ENCODE results near the gene NHERF2. TPM values are rescaled to one million over a fixed set of nuclear protein-coding genes. Genes with fewer than 3 reads are reported as not detected.
A peak's percentile ranks its signal among the peaks of the same experiment; 100 is the strongest.

The NHERF2 gene
- total and polyA plus RNA-seq, 9 of the 15 experiments (the other 6 are each of a cell fraction or from before 2014, with no cell fraction given): 0.15 to 42.0 (median 12.5) TPM

DNA sequence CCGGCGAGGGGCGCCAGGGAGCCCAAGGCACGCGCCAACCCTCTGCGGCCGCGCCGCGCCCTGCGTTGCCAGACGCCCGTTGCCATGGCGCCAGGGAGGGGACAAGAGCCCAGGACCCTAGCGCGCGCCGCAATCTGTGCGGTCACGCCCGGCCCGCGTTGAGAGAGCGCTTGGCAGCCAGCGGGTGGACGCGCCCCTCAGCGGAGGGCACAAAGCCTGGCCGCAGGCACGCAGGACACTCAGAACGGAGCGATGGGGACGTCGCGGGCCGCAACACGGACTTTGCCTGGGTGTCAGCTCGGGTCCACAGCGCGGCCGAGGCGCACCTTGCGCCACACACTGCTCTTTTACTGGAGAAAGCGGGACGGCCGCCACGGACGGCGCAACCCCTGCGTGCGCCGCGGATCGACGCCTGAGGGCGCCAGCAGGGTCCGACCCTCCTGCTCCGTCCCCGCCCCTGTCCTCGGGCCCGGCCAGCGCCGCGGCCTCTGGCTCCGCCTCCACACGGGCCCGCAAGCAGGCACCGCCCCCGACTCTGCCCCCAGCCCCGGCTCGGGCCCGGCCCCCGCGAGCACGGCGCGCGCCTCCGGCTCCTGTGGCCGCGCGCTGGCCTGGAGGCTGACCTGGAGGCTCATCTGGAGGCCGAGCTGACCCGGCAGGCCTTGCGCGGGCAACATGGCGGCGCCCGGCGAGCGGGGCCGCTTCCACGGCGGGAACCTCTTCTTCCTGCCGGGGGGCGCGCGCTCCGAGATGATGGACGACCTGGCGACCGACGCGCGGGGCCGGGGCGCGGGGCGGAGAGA, 43.0 kb upstream of the NHERF2 start, which contains the start of gene GFER (continued):
- TF ChIP-seq, protein P1, sequence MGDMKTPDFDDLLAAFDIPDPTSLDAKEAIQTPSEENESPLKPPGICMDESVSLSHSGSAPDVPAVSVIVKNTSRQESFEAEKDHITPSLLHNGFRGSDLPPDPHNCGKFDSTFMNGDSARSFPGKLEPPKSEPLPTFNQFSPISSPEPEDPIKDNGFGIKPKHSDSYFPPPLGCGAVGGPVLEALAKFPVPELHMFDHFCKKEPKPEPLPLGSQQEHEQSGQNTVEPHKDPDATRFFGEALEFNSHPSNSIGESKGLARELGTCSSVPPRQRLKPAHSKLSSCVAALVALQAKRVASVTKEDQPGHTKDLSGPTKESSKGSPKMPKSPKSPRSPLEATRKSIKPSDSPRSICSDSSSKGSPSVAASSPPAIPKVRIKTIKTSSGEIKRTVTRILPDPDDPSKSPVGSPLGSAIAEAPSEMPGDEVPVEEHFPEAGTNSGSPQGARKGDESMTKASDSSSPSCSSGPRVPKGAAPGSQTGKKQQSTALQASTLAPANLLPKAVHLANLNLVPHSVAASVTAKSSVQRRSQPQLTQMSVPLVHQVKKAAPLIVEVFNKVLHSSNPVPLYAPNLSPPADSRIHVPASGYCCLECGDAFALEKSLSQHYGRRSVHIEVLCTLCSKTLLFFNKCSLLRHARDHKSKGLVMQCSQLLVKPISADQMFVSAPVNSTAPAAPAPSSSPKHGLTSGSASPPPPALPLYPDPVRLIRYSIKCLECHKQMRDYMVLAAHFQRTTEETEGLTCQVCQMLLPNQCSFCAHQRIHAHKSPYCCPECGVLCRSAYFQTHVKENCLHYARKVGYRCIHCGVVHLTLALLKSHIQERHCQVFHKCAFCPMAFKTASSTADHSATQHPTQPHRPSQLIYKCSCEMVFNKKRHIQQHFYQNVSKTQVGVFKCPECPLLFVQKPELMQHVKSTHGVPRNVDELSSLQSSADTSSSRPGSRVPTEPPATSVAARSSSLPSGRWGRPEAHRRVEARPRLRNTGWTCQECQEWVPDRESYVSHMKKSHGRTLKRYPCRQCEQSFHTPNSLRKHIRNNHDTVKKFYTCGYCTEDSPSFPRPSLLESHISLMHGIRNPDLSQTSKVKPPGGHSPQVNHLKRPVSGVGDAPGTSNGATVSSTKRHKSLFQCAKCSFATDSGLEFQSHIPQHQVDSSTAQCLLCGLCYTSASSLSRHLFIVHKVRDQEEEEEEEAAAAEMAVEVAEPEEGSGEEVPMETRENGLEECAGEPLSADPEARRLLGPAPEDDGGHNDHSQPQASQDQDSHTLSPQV (IDR thresholded peaks at IDR 0.05): peak; percentile 70
- TF ChIP-seq, protein P2, sequence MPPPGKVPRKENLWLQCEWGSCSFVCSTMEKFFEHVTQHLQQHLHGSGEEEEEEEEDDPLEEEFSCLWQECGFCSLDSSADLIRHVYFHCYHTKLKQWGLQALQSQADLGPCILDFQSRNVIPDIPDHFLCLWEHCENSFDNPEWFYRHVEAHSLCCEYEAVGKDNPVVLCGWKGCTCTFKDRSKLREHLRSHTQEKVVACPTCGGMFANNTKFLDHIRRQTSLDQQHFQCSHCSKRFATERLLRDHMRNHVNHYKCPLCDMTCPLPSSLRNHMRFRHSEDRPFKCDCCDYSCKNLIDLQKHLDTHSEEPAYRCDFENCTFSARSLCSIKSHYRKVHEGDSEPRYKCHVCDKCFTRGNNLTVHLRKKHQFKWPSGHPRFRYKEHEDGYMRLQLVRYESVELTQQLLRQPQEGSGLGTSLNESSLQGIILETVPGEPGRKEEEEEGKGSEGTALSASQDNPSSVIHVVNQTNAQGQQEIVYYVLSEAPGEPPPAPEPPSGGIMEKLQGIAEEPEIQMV (tag; conservative IDR thresholded peaks at IDR 0.05; ENCODE audit: low read depth): no peak
- no peak for TF ChIP-seq KAT2B (IDR thresholded peaks at IDR 0.05; ENCODE audit: low read depth, low read length)
- TF ChIP-seq, protein P3, sequence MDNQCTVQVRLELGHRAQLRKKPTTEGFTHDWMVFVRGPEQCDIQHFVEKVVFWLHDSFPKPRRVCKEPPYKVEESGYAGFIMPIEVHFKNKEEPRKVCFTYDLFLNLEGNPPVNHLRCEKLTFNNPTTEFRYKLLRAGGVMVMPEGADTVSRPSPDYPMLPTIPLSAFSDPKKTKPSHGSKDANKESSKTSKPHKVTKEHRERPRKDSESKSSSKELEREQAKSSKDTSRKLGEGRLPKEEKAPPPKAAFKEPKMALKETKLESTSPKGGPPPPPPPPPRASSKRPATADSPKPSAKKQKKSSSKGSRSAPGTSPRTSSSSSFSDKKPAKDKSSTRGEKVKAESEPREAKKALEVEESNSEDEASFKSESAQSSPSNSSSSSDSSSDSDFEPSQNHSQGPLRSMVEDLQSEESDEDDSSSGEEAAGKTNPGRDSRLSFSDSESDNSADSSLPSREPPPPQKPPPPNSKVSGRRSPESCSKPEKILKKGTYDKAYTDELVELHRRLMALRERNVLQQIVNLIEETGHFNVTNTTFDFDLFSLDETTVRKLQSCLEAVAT (IDR thresholded peaks at IDR 0.05): no peak
- TF ChIP-seq, protein P4, sequence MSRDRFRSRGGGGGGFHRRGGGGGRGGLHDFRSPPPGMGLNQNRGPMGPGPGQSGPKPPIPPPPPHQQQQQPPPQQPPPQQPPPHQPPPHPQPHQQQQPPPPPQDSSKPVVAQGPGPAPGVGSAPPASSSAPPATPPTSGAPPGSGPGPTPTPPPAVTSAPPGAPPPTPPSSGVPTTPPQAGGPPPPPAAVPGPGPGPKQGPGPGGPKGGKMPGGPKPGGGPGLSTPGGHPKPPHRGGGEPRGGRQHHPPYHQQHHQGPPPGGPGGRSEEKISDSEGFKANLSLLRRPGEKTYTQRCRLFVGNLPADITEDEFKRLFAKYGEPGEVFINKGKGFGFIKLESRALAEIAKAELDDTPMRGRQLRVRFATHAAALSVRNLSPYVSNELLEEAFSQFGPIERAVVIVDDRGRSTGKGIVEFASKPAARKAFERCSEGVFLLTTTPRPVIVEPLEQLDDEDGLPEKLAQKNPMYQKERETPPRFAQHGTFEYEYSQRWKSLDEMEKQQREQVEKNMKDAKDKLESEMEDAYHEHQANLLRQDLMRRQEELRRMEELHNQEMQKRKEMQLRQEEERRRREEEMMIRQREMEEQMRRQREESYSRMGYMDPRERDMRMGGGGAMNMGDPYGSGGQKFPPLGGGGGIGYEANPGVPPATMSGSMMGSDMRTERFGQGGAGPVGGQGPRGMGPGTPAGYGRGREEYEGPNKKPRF (IDR thresholded peaks at IDR 0.05; ENCODE audit: low read depth, low read length): no peak
- TF ChIP-seq, protein P5, sequence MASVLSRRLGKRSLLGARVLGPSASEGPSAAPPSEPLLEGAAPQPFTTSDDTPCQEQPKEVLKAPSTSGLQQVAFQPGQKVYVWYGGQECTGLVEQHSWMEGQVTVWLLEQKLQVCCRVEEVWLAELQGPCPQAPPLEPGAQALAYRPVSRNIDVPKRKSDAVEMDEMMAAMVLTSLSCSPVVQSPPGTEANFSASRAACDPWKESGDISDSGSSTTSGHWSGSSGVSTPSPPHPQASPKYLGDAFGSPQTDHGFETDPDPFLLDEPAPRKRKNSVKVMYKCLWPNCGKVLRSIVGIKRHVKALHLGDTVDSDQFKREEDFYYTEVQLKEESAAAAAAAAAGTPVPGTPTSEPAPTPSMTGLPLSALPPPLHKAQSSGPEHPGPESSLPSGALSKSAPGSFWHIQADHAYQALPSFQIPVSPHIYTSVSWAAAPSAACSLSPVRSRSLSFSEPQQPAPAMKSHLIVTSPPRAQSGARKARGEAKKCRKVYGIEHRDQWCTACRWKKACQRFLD (CRISPR knock-in tag; IDR thresholded peaks at IDR 0.05): peak; percentile 93
- peak; percentile 98 for TF ChIP-seq PHF21A (IDR thresholded peaks at IDR 0.05; ENCODE audit: borderline replicate concordance, low read depth)
- TF ChIP-seq ZFPM2 (CRISPR knock-in tag; IDR thresholded peaks at IDR 0.05): no peak
- peak; percentile 80; the same call in 1 of the 2 replicates for TF ChIP-seq MXI1 (IDR thresholded peaks at IDR 0.05; ENCODE audit: low read depth, low read length)
- TF ChIP-seq, protein P6, sequence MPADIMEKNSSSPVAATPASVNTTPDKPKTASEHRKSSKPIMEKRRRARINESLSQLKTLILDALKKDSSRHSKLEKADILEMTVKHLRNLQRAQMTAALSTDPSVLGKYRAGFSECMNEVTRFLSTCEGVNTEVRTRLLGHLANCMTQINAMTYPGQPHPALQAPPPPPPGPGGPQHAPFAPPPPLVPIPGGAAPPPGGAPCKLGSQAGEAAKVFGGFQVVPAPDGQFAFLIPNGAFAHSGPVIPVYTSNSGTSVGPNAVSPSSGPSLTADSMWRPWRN (IDR thresholded peaks at IDR 0.05; ENCODE audit: low read depth): peak; percentile 33; the same call in 1 of the 2 replicates
- TF ChIP-seq, protein P7, sequence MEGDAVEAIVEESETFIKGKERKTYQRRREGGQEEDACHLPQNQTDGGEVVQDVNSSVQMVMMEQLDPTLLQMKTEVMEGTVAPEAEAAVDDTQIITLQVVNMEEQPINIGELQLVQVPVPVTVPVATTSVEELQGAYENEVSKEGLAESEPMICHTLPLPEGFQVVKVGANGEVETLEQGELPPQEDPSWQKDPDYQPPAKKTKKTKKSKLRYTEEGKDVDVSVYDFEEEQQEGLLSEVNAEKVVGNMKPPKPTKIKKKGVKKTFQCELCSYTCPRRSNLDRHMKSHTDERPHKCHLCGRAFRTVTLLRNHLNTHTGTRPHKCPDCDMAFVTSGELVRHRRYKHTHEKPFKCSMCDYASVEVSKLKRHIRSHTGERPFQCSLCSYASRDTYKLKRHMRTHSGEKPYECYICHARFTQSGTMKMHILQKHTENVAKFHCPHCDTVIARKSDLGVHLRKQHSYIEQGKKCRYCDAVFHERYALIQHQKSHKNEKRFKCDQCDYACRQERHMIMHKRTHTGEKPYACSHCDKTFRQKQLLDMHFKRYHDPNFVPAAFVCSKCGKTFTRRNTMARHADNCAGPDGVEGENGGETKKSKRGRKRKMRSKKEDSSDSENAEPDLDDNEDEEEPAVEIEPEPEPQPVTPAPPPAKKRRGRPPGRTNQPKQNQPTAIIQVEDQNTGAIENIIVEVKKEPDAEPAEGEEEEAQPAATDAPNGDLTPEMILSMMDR (IDR thresholded peaks at IDR 0.05 in 2 of 3, conservative IDR thresholded peaks at IDR 0.05 in 1 of 3; ENCODE audit: insufficient read depth in 2 of 3, low read depth in 1 of 3, low read length in 3 of 3): peak; percentile 46 to 80 (median 73)

Measured in K562 (cell line).